Tibial nerve (tissue), 4 donors: Measurements from ENCODE around the gene SLC25A36. TPM values are rescaled to one million over a fixed set of nuclear protein-coding genes. Genes with fewer than 3 reads are reported as not detected.

Source experiments
- DNase-seq, 2 donors: peaks; one replicate each; pipeline ENCODE4 v3.0.0-alpha.2; 2019; ENCODE audit warnings: low spot score in 2 of 2
- H3K27ac ChIP-seq, 4 donors: fragments of 200-600 bp; sonication (generic) in 3 of 4; one replicate each; pipeline ENCODE4 v1.5.1; 2017 to 2019; ENCODE audit warnings: mild to moderate bottlenecking in 1 of 4
- H3K27me3 ChIP-seq, 2 donors: fragments of 200-600 bp; sonication (generic) in 1 of 2; one replicate each; pipeline versions ENCODE4 v1.5.1 to v1.6.0; 2017 to 2019
- H3K36me3 ChIP-seq, 3 donors: fragments of 200-600 bp; sonication (generic); one replicate each; pipeline ENCODE4 v1.5.1; 2018 to 2019
- H3K4me1 ChIP-seq, 4 donors: fragments of 200-600 bp; sonication (generic) in 3 of 4; one replicate each; pipeline ENCODE4 v1.5.1; 2017 to 2019
- H3K4me3 ChIP-seq, 4 donors: fragments of 200-600 bp; sonication (generic) in 3 of 4; one replicate each; pipeline ENCODE4 v1.5.1; 2017 to 2019; ENCODE audit warnings: mild to moderate bottlenecking in 1 of 4, moderate library complexity in 1 of 4
- H3K9me3 ChIP-seq, 4 donors: fragments of 200-600 bp; sonication (generic) in 3 of 4; one replicate each; pipeline ENCODE4 v1.5.1; 2017 to 2019
- CTCF ChIP-seq, 5 experiments: fragments of 200-600 bp in 3 of 5; fragments of 450-650 bp in 2 of 5; sonication (generic) in 3 of 5; IDR thresholded peaks; one replicate each; pipeline ENCODE4 v1.5.1; 2016 to 2019; ENCODE audit warnings: antibody characterized with exemption in 5 of 5, mild to moderate bottlenecking in 3 of 5, moderate library complexity in 2 of 5
- EP300 ChIP-seq, 2 donors: sonication (generic); formaldehyde crosslinking; IDR thresholded peaks; one replicate each; pipeline ENCODE4 v1.6.1; 2017; ENCODE audit warnings: antibody characterized with exemption in 2 of 2, mild to moderate bottlenecking in 1 of 2
- POLR2A ChIP-seq, 2 donors: fragments of 450-650 bp; IDR thresholded peaks; one replicate each; pipeline ENCODE4 v1.6.1; 2017; ENCODE audit warnings: antibody characterized with exemption in 2 of 2, mild to moderate bottlenecking in 2 of 2, moderate library complexity in 2 of 2
- WGBS, 2 donors: methylation state at CpG; one replicate each; pipeline ENCODE4 v1.1.5; 2018; 5-methylcytosine and 5-hydroxymethylcytosine counted together
- total RNA-seq, 4 donors: library from RNA; depleted of rRNA; stranded (reverse); fragments of >200 nt; gene quantifications; one replicate each; pipeline ENCODE4 v1.1.0, GENCODE V29; 2016

SLC25A36 gene
- total RNA-seq, 4 donors from 2014 or later, result 68.0 to 132 (median 115) TPM

- 84 to 86% methylated on average over 5 of the region's 5 CpGs for WGBS, 2 donors
- Histone ChIP-seq H3K9me3 (no peaks in the 10 kb centered on the region), H3K27ac (no peak overlapping the region), H3K4me3 (no peak overlapping the region), H3K27me3 (no peaks in the 10 kb centered on the region), H3K4me1 (no peaks in the 10 kb centered on the region), H3K36me3 (no peaks in the 10 kb centered on the region)
- TF ChIP-seq EP300 (IDR thresholded peaks at IDR 0.05) (no peak), POLR2A (IDR thresholded peaks at IDR 0.05) (no peak), CTCF (IDR thresholded peaks at IDR 0.05) (no peak)
- no peak for DNase-seq
Measured at GRCh38 chr3:141020143-141020830, 78.7 kb downstream of the SLC25A36 start.

- Histone ChIP-seq H3K4me1 (no peaks in the 10 kb centered on the region), H3K4me3 (no peak overlapping the region), H3K9me3 (no peaks in the 10 kb centered on the region), H3K27ac (no peak overlapping the region), H3K36me3 (no peaks in the 10 kb centered on the region), H3K27me3 (no peaks in the 10 kb centered on the region)
- TF ChIP-seq POLR2A (IDR thresholded peaks at IDR 0.05) (no peak), EP300 (IDR thresholded peaks at IDR 0.05) (no peak), CTCF (IDR thresholded peaks at IDR 0.05) (no peak)
- no peak for DNase-seq
- WGBS, 2 donors, result 81 to 93% methylated on average over 4 of the region's 4 CpGs
Measured at GRCh38 chr3:141021261-141021660, 79.6 kb downstream of the SLC25A36 start.

Other genes starting within 250 kb of the SLC25A36 start
- 1 to 10 TPM in 1 of 4 donors, under 1 TPM in 1, not detected in 2; 0.63 to 2.0 TPM for gene SPSB4, start 109.5 kb downstream of the SLC25A36 start, total RNA-seq